GM18907 (cell line): Measurements from ENCODE around the gene UROC1.

Source experiments
- ATAC-seq: cut with Tn5 transposase; IDR thresholded peaks from one replicate; pipeline ENCODE4 v1.9.1; 2021; ENCODE audit warnings: mild to moderate bottlenecking, moderate library complexity; ENCODE audit not compliant: unreplicated experiment

The UROC1 gene

DNA sequence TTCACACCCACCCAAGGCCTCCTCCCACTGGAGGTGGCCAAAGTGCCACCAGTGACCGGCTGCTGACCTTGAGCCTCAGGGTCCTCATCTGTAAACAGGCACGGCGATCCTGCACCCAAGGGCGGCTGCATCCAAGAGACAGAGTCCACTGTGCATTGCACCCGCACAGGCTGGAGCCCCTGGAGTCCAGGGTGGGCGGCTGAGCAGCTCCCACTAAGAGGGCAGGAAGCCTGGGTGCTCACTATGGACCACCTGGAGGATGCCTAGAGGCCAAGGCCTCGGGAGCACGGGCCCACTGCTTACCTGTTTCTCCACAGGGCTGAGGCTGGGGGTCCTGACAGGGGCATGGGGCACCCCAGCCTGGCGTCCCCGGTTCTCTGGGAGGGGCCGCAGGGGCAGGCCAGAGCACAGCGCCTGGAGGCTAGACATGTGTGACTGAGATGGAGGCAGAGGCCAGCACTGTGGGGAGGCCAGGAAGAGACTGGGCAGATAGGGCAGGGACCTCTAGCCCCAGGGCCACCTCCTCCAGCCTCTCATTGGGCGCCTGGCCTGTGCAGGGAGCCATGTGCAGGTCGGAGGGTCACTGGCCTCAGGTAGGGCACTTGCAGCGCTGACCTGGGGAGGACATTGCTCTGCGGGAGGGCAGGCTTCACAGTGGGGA, at the start of gene UROC1:
Gene UROC1, minus strand, starts transcription at position 483 of the 661 bp plus-strand sequence. Its CDS starts 54 bp downstream, at position 429.
- ATAC-seq = no peak

DNA sequence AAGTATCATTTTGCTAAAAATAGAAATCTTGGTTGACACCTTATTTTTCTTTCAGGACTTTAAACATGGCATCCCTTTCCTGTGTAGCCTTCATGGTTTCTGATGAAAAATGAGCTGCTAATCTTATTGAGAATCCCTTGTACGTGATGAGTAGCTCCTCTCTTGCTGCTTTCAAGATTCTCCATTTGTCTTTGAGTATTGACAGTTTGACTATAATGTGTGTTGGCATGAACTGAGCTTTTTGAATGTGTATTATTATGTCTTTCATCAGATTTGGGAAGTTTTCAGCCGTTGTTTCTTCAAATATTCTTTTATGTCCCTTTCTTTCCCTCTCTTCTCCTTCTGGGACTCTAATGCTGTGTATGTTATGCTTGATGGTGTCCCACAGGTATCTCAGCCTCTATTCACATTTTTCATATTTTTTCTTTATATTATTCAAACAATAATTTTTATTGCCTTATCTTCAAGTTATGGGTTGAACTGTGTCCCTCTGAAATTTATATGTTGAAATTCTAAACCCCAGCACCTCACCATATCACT, 45.2 kb upstream of the UROC1 start:
- no peak for ATAC-seq

DNA sequence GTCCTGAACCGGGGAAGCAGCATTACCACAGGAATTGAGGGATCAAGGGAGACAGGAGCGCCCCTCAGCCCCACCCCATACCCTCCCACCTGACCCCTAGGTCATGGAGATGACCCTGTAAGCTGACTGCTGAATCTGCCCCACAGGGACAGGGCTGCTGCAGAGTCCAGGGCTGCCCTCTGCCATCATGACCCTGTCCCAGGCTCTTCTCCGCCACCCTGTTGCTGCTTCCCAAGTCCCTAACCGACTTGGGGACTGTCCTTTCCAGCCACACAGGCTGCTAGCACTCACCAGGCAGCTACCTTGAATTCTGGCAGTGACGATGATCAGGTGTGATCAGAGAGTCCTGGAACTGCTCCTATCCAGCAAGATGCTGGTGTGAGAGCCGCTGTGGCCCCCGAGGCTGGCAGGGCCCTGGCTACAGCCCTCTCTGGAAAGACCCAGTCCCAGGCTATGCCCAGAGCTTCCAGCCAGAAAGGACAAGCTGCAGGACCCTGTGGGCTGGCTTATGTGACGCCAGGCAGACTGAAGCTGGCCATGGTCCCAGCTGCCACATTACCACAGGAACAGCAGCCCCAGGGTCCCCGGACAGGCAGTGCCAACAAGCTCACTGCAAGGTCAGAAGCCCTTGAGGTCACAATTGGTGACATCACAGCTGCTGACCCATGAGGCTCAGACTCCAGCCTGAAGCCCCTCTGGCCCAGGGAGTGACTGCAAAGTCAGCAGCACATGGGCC, 40.9 kb upstream of the UROC1 start, which contains the start of gene C3orf22:
Gene C3orf22, minus strand, starts transcription at position 597 of the 736 bp plus-strand sequence. CDS start 5,542 bp downstream, outside the sequence.
- ATAC-seq = no peak

DNA sequence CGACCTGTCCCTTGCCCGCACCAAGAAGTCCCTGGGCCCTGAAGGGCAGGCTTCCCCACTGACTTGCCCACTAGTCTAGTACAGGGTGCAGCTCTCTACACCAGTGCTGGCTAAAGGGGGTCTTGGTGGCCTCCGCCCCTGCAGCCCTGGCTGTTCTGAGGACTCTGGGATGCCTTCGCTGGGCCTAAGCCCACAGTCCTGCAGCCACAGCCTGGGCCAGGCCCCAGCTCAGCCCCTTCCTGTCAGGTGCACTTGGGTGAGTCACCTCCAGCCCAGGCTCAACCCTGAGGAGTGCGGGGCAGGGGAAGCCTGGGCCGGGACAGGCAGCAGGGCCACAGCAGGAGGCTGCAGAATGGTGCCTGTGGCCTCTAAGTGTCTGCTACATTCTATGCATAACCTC, 40.2 kb upstream of the UROC1 start:
- no peak for ATAC-seq

DNA sequence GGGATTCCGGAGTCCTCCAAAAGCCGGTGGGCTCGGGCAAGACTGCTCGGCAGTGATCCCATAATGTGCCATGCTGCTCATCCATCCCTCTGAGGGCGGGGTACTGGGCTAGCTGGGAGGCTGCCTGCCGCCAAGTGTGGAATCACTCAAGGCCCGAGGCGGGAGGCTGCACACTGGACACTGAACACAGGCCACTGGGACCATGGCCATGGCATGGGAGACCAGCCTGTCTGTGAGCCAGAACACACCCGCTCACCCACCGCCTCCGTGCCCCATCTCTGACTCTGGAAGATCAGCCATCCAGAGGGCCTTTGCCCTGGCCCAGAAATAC, 39.8 kb upstream of the UROC1 start:
- no peak for ATAC-seq

DNA sequence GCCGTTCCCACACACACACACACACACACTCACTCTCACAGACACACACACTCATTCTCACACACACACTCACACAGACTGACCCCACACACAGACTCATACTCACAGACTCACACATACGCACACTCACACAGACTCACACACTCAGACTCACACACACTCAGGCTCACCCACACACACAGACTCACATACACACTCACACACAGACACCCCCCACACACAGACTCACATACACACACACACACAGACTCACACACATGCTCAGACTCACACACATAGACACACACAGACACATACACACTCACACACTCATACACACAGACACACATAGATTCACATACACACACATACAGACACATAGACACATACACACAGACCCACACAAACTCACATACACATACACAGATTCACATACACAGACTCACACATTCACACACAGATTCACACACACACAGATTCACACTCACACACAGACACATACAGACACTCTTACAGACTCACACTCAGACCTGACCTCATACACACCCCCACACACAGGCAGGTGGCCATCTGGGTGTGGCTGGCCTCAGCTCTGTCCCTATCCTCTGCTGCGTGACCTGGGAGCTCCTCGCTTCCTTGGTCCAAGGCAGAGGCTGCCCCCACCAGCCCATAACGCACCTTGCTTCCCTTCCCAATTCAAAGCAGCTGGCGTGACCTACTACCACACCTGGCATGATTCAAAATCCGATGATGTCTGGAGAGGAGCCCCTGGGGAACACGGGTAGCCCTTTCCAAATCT, 39.3 kb upstream of the UROC1 start:
- ATAC-seq = no peak

DNA sequence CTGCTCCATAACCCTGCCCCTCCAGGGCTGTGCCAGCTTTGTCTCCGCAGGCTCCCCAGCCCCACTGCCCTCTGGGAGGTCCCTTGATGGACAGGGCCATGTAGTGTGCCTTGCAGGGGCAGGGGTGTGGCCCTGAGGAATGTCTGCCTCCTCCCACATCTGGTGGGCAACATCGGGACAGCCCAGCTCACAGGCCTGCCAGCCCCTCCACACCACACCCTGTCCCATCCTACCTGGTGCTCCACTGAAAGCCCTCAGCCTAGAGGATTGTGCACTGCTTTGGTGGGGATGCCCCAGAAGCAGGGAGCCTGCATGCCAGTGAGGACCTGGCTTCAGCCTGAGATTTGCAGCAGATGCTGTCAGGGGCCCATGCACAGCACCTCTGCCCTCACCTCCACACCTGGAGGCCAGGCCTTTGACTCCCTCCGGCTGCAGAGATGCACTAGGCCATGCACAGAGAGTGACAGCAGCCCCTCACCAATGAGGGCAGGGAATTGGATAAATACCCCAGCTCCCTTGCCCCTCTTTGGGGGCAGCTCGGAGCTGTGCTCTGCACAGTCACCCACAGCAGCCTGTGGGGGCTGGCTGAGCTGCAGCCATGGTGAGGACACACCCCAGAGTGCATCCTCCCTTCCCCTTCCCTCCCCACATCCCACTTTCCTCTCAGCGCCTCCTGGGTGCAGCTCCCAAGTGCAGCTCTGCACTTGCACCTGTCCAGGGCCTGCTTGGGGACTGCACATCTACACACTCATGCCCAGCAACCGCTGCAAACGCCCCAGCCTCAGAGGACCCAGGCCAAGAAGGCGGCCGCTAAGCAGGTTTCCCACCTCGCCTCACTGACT, 38.4 kb upstream of the UROC1 start:
- no peak for ATAC-seq

DNA sequence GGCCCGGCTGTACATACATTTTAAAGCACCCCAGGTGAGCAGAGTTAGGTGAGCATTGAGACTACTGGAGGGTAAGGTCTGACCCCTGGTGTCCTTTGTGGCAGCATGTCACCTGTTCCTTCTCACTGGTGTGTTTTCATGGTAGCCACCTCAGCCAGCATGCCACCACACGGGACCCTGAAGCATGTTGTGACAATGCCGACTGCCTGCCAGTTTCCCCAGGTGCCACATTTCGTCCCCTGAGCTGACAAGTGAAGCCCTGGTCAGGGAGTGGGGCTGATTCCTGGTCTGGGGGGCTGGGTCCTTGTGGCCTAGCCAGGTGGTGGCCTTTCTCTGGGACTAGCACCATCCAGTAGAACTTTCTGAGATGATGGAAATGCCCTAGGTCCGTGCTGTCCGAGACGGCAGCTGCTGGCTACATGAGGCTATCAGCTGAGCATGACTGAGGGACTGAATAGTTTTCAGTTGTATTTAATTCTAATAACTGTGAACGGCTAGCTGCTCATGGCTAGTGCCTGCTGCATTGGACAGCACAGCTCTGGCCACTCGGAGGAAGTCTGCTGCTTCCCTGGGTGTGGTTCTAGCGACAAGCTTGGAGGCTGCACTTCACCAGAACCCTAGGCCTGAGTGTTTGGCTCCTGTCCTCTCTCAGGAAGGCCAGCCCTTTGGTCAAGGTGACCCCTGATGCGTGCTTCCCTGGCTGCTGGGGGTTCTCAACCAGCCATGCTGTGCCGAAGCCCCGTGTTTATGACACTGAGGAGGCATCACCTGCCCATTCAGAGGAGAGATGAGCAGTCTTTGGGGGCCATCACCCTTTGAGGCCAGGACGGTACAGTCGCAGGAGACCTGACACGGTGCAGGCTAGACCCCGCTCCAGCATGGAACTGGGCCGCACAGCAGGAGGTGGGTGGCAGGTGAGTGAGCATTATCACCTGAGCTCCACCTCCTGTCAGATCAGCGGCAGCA, 37.3 kb upstream of the UROC1 start:
- no peak for ATAC-seq

DNA sequence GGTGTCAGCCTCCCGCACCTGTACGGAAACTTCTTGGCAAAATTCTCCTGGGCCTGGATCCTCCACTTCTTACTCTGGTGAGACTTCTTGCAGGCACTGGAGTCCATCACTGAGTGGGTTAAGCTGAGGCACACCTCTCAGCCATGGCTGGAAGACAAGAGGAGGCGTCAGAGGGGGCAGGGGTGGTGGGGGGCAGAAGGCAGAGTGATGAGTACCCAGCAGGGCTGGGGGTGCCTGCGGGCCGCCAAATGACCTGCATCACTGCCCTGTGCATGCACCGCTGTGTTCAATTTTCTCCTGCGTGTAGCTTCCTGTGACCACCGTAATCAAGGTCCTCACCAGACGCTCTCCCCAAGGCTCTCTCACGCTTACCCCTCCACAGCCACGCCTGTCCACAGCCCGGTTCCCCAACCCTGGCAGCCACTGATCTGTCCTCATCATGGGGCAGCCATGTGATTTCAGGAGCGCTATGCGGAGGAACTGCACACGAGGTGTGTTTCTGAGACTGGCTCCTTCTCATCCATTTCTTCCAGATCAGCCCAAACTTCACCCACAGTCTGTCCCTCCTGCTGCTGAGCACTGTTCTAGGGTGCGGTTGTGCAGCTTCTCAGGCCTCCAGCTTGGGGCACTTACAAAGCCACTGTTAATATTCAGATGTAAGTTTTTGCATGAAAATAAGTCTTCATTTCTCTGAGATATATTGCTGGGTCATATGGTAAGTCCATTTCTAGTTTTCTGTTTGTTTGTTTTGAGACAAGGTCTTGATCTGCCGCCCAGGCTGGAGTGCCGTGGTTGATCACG, 35.9 kb upstream of the UROC1 start:
- ATAC-seq = no peak

DNA sequence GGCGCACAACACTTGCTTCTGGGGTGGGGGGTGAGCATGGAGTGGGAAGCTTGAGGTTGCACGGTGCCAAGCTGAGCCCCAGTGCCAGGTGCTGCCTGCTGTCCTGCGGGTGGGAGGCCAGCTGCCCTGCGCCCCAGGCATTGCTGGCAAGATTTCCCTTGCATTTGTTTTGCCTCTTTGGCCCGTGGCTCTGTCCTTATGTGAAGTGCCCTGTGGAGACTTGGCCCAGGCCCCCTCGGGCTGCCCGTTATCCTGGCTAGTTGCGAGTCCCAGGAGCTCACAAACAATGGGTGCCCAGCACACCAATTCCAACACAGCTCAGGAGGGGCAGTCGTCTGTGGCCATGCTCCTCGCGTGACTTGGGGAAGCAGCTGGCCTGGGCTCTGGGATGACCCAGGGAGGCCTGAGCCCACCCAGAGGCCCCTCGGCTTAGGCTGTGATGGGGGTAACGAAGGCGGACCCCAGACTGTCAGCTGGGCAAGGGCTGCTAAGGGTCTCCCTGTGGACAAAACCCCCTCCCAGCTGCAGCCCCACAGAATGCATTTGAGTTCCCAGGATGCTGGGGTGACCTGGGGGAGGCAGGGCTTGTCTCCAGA, 35.2 kb upstream of the UROC1 start:
- no peak for ATAC-seq

DNA sequence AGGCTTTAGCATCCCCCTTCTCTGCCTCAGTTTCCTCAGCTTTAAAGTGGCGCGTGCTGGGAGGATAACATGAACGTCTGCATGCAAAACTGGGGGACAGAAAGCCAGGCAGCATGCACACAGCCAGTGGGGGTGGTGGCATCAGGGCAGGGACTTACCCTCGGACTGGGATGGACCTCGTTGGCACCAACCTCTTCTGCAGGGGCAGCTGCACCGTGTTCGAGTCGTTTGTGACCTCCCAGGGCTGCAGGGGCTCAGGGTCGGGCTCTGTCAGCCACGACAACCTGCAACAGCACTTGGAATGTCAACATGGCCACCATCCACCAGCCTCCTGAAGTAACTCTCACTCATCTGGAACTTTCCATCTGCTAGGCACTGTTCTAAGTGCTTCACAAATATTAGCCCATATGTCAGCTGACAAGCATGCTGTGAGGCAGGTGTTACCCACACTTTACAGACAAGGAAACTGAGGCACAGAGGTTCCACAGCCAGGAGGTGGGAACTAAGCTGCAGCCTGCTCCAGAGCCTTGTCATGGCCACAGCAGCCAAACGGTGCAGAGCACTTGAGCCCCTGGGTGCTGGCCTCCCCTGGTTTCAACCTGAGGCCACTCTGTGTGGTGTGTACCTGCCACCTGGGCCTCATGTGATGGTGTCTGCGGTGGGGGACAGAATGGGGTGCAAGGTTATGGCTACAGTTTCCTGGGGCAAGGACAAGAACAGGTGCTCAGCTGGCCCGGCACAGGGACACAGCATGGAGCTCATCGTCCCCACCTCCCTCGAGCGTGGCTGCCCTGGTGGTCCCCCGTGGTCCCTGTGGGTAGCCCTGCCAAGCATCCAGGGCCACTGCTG, 34.5 kb upstream of the UROC1 start:
- no peak for ATAC-seq

DNA sequence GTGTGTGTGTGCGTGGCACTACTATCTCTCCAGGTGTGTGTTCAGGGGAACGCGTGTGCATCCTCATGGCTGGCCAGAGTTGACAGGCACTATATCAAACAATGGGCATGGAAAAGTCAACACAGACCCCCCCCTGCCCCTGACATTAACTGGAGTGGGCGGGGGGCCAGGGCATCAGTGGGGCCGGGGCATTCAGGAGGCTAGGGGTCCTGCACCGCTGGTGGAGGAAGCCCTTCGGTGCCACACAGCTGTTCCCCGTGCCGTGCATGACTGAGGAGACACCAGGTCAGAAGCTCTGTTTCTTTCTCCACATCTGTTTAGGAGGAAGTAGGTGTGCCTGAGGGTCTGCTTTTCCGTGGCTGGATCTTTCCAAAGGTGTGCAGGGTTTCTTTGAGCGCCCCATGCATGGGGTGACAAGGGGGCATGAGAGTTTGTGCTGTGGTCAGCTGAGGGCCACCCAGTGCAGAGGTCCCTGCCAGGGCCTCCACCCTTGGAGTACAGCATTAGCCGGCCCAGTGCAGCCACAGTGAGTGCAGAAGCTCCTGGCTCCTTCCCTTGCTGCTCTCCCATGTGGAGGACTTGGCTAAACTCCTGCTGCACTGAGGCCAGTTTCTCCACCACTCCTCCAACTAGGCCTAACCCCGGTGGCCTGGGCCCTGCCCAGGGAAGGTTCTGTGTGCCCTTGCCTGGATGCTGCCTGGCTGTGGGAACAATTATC, 33.7 kb upstream of the UROC1 start:
- no peak for ATAC-seq

DNA sequence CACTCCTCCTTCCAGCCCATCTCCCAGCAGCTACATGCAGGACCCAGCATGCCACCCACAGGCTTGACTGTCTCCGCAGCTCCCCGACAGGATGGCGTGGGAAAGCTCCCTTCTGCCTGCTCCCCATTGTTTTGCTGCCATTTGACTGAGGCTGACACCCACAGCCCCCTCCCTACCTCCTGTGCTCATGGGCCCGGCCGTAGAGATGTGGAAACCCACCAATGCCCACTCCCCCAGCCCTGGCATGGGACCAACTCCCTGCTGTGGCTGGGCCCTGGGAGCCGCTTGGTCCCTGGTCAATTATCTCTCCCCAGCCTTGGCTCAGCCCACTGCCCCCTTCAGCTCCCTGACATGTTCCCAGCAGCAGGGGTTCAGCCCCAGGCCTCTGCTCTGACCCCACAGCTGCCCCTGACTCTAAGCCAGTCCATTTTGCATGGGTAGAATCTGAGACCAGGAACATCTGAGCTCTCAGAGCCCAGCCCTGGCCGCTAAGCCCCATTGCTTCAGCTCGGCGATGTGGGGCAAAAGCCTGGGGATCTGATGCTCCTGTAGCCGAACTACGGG, 33.0 kb upstream of the UROC1 start:
- no peak for ATAC-seq

DNA sequence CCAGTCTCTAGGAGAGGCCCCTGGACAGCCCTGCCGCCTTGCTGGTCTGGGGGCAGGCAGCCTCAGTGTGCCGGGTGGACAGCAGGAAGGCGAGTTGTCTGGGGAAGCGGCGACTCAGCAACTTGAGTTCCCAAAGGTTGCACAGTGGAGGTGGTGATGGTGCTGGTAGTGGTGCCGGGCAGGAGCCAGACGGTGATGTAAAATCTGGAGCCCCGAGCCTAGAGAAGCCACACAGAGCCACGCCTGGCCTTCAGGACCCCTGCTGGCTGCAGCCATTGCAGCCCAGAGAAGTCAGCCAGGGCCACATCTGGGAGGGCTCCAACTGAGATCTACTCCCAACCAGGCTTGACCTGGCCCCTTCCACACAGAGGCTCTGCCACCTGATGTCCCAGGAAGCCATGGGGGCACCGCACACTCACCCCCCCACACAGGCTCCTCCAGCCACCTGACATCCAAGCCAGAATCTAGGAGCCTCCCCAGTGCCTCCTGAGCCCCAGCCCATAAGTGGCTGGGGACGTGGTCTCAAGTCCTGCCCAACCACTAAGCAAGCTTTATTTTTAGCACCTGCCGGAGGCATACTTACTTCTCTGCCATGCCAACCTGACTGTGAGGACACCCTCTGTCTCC, 32.4 kb upstream of the UROC1 start:
- ATAC-seq = no peak

DNA sequence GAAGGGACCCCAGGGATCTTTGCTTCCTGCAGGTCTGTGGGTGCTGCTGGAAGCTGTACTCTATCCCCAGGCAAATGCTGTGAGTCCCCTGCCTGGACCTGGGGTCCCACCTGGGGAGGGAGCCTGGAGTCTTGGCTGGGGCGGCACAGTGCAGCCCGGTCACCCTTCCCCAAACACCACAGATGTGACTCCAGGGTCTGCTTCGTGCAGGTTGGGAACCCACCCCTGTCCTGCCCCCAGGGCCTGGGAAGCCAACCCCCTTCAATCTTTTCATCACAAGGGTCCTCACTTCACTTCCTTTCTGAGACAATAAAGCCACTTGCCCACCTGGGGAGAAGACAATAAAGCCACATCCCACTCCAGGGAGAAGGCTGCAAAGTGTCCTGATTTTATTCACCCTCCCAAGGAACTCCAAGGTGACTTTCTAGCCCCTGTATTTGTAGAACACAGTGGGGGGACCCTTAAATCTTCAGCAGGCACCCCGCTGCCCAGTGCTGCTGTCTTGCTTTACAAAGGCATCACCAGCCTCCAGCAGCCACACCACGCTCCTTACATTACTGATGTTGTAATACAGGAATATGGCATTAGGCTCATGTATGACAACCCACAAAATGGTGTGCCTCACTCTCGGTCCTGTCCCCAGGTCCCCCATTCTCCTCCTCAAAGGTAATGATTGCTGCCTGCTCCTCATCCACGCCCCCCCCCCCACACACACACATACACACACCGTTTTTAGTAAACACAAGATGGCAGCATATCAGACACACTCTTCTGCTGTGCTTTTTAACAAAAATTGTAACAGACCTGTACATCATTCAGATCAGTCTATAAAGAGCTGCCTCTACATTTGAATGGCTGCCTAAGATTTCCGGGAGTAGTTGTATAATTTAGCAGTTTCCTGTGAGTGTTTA, 31.2 kb upstream of the UROC1 start:
- ATAC-seq = no peak
